GM15510 (cell line): Measurements from ENCODE around the gene VPS54.

Experiments
- POLR2A ChIP-seq: IDR thresholded peaks from 3 replicates; pipeline ENCODE4 v1.6.1; 2011; ENCODE audit warnings: borderline replicate concordance; ENCODE audit not compliant: insufficient read length; ENCODE audit errors: extremely low read depth

The VPS54 gene

GRCh38 chr2:64029116-64029665 is 10.0 kb upstream of the VPS54 start:
- no peak for TF ChIP-seq POLR2A

- no peak for TF ChIP-seq POLR2A
These were observed 6.5 kb upstream of the VPS54 start for GRCh38 chr2:64025741-64026140.

GRCh38 chr2:64024259-64024949 is 5.2 kb upstream of the VPS54 start:
- no peak for TF ChIP-seq POLR2A

- no peak for TF ChIP-seq POLR2A
These were observed 4.4 kb upstream of the VPS54 start for GRCh38 chr2:64023485-64024258.

DNA sequence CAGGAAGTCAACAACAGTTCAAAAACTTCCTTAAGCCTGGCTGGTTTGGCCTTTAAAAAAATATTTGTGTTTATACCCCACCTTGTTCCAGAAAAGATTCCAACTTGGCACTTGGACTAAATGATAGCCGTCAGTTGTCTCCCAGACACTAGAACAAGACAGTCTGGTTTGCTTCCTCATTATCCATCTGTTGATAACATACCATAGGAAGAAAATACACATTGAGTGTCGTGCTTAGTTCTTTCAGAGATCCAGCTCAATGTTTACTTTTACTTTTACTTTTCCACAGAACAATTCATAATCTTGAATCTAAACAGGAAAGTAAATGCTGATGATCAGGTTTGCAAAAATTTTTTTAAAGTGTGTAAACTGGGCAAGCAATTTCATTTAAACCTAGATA is 2.4 kb upstream of the VPS54 start:
- TF ChIP-seq POLR2A = no peak

DNA sequence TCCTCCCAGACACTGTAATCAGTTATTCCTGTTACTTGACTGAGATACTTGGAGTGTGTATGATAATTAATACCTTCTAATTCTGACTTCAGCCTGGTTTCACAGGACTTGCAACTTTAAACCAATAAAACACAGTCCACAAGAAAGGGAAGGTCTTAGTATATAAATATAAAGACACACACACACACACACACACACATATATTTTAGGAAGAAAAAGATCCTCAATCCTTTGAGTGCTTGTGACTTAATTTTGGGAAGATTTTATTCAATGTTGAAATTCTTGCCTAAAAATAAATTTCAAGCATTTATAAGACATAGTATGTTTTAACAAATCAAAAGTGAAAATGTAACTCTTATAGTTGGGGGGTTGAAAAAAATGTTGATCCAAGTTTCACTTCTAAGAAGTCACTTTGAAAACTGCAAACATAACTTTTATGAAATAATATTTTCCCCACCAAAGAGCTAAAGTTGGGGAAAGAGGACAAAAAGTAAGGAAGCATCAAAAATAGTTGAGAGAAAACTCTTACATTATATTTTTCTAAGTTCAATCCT is 824 bp upstream of the VPS54 start:
- no peak for TF ChIP-seq POLR2A

- TF ChIP-seq POLR2A = no peak
These were observed 536 bp downstream of the VPS54 start for GRCh38 chr2:64018701-64019082.

DNA sequence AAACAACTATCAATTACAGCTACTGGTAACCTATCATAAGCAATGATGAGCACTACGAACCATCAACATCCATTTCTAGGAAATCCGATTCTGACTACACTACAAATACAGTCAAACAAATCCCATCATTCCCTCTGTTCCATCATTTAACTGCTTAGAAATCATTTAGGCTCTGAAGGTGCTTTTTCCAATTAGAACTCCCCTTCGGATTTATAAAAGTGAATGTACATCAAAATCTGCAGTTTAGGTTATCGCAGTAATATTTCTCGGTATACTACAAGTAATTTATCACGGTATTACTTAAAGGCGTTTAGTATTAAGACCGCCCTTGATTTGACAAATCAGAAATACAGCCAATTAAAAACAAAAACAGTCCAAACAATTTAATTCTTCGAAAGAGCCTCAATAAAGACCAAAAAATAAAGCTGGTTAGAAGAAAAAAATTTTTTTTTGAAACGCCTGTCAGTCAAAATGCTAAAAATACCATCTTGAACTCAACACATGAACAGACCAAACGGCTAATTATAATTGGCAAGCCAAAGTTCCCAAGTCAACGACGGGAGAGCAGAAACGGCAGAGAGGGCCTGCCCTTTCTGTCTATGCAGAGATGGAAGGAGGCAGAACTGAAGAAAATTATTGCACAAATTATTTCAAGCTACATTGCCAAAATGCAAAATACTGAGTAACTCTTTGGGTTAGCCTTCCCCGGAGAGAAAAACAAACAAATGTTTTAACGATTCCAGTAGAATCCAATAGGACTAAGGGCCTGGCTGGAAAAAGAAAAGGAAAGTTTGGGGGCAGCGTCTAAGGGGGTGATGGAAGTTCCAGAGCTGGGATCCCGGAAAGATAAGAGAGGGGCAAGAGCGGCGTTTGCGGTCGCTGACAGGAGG is 1.2 kb downstream of the VPS54 start:
- TF ChIP-seq POLR2A = no peak

DNA sequence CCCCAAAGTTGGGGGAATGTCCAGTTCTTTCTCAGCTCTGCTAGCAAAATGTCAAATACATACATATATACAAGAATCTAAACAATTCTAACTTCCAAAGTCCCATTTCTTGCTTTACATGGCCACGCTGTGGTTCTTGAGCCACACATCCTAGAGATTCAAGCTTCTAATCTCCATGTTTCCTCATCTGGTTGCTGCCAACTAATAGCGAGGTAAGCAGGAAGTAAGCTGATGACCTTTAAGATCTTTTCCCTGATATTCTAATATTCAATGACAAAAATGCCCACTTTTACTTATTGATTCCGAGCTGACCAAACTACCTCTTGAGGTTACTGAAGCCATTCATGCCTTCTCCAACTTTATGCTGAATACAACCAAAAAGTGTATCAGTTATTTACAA is 3.3 kb downstream of the VPS54 start:
- no peak for TF ChIP-seq POLR2A

DNA sequence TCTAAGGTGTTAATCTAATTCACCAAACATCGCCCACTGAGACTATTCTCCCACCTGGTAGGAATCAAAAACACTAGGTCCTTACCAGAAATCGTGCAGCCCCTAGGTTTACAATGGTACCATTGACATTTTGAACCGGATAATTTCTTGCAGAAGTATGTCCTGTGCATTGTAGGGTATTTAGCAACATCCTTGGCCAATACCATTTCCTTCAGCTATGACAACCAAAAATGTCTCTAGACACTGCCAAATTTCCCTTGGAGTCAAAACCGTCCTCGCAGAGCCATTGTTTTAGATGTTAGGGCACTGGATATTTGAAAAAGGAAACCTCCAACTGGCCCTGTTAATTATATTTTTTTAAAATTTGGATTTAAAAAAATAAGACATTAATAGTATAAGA is 3.8 kb downstream of the VPS54 start:
- TF ChIP-seq POLR2A = no peak

DNA sequence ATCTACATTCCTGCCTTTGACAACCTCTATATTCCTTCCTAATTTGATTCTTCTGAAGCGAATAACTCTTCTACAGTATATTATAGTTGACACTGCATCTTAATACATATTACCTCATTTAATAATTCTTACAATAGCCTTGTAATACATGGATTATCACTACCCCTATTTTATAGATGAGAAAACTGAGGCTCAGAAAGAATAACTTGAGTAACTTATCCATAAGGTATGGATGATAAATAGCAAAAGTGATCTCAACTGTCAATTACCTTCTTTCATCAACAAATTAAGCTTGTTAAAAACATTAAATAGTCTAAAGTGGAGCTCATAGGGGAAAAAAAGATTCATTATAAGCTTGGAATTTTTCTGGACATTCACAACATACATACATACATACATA is 4.6 kb downstream of the VPS54 start:
- TF ChIP-seq POLR2A = no peak

- no peak for TF ChIP-seq POLR2A
These were observed 6.2 kb downstream of the VPS54 start for GRCh38 chr2:64013053-64013452.

- no peak for TF ChIP-seq POLR2A
These were observed 7.1 kb downstream of the VPS54 start for GRCh38 chr2:64012115-64012514.

DNA sequence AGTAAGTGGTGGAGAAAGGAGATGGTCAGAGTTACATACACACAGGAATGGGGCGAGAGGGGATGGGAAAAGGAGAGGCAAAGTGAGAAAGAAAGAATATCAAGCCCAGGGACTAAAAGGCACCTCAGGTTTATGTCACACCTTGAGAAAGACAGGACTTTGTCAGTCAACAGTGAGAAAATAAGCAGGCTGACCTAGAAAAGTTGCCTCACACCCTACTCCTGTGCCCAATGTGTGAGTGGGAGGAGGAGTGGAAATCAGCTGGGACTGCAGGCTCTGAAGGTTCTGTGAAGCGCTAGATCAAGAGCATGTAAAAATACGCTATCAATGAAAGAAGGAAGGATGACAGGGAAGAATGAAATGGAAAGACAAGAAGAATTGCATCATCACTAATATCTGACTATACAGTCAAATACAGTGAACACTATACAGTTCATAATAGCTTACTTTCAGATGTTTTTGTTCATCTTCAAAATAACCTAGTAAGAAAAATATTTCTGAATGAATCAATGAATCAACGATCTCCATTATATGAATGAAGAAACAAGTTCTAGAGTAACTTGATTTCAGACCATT is 10.7 kb downstream of the VPS54 start:
- no peak for TF ChIP-seq POLR2A
